GM10248 (cell line): ENCODE measurements around the gene WDFY2.

Experiments
- CTCF ChIA-PET: fragments of 300-600 bp; sonication (Branson Sonifier 250); formaldehyde crosslinking; extraction: SDS; loops from one replicate; lab custom pipeline; 2021; ENCODE audit warnings: antibody characterized with exemption; lab: Yijun Ruan, JAX
- POLR2A ChIA-PET: fragments of 350-650 bp; sonication (Branson Sonifier 250); formaldehyde crosslinking; extraction: SDS; loops from one replicate; lab custom pipeline; 2020; ENCODE audit warnings: antibody characterized with exemption; lab: Yijun Ruan, JAX
- DNase-seq: peaks from one replicate; pipeline ENCODE4 v3.0.0; 2012; ENCODE audit errors: extremely low spot score
- TF ChIP-seq, protein P1 (sequence below): IDR thresholded peaks from 2 replicates; pipeline ENCODE4 v1.5.1; 2012; ENCODE audit warnings: mild to moderate bottlenecking, low read depth; ENCODE audit errors: extremely low read depth, missing control alignments, control extremely low read depth

Gene WDFY2

DNA sequence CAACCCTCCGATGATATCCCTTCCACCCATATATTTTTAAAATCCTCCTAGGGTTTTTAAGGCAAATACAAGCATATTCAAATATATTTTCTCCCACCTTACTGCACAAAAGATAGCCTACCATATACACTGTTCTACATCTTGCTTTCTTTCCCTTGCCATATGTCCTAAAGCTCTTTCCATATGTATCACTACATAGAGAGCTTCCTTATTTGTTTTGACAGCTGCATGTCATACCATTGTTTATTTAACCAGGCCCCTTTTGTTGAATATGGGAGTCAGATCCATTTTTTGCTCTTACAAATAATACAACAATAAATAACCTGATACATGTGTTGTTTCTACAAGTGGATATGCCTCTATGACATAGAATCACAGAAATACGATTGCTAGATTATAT, 32.8 kb upstream of the WDFY2 start:
- no peak for DNase-seq
- ChIA-PET CTCF (interaction anchor here (1.4 to 1.9 kb wide), 6 partner anchors 9 to 246 kb away, joined by 3 to 7 read pairs (median 4); no protein-coding TSS in a partner anchor), POLR2A (interaction anchor here (1.2 kb wide), 1 partner anchor 98 kb away, joined by 4 read pairs; the partner anchor contains the start of gene INTS6)
- TF ChIP-seq, protein P1, sequence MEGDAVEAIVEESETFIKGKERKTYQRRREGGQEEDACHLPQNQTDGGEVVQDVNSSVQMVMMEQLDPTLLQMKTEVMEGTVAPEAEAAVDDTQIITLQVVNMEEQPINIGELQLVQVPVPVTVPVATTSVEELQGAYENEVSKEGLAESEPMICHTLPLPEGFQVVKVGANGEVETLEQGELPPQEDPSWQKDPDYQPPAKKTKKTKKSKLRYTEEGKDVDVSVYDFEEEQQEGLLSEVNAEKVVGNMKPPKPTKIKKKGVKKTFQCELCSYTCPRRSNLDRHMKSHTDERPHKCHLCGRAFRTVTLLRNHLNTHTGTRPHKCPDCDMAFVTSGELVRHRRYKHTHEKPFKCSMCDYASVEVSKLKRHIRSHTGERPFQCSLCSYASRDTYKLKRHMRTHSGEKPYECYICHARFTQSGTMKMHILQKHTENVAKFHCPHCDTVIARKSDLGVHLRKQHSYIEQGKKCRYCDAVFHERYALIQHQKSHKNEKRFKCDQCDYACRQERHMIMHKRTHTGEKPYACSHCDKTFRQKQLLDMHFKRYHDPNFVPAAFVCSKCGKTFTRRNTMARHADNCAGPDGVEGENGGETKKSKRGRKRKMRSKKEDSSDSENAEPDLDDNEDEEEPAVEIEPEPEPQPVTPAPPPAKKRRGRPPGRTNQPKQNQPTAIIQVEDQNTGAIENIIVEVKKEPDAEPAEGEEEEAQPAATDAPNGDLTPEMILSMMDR, result no peak

DNA sequence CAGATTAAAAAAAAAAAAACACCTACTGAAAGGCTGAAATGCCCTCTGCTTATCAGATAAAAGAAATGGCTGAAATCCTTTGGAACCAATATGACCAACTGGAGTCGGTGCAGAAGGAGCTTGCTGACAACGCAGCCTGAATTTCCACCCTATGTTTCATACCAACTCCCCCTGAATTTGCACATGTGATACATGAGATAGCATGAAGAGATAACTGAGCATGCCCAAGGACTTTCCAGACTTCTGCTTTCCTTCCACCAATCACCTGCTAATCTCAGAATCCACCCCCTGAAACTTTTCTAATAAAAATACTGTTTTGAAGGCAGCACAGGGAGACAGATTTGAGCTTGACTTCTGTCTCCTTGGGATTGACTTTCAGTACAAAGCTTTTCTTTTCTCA, 32.2 kb upstream of the WDFY2 start:
- POLR2A ChIA-PET, result interaction anchor here (0.7 to 1.2 kb wide), 2 partner anchors 99 to 1045 kb away, joined by 4 to 6 read pairs; partner anchors contain the start of gene INTS6
- CTCF ChIA-PET, result interaction anchor here (1.4 to 1.9 kb wide), 6 partner anchors 9 to 246 kb away, joined by 3 to 7 read pairs (median 4); no protein-coding TSS in a partner anchor
- no peak for DNase-seq

GRCh38 chr13:51553531-51553930, 30.7 kb upstream of the WDFY2 start:
- TF ChIP-seq, protein P1, result no peak
- CTCF ChIA-PET, result interaction anchor here (1.0 kb wide), 1 partner anchor 61 kb away, joined by 3 read pairs; no protein-coding TSS in a partner anchor
- POLR2A ChIA-PET, result no interaction called here
- DNase-seq, result no peak

More for the DNA sequence above, 32.2 kb upstream of the WDFY2 start:
- TF ChIP-seq, protein P1, result no peak

- POLR2A ChIA-PET, result interaction anchor here (0.9 kb wide), 1 partner anchor 104 kb away, joined by 4 read pairs; no protein-coding TSS in a partner anchor
- DNase-seq, result no peak
- TF ChIP-seq, protein P1, result no peak
- CTCF ChIA-PET, result interaction anchor here (1.2 kb wide), 1 partner anchor 9 kb away, joined by 3 read pairs; no protein-coding TSS in a partner anchor
Measured at GRCh38 chr13:51556740-51557139, 27.5 kb upstream of the WDFY2 start.

DNA sequence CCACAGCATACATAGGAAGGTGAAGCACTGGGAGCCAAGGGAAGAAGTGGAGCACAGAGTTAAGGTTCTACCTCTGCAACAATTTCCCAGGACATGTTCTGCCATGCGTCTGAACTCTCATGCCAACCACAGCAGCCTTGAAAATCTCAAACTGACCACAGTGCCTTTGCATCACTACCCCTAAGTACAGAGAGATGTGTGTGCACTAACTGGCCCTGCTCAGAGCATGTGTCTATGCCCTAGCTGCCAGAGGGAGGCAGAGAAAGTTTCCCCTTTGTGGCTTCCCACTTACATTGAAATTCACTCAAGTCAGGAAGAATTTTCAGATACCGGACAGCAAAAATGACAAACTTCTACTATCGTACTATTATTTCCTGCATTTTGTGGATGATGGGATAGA, 26.8 kb upstream of the WDFY2 start:
- TF ChIP-seq, protein P1, result no peak
- DNase-seq, result no peak
- POLR2A ChIA-PET, result interaction anchor here (0.8 kb wide), 1 partner anchor 104 kb away, joined by 3 read pairs; no protein-coding TSS in a partner anchor
- CTCF ChIA-PET, result no interaction called here

- ChIA-PET CTCF (no interaction called here), POLR2A (interaction anchor here (0.8 kb wide), 1 partner anchor 105 kb away, joined by 3 read pairs; no protein-coding TSS in a partner anchor)
- DNase-seq, result no peak
- TF ChIP-seq, protein P1, result no peak
Measured at GRCh38 chr13:51557875-51558612, 26.2 kb upstream of the WDFY2 start.
